GM18498 (cell line): ENCODE data around the gene CLEC2L.

Experiments
- ATAC-seq: cut with Tn5 transposase; IDR thresholded peaks from one replicate; pipeline ENCODE4 v1.9.1; 2021; ENCODE audit warnings: mild to moderate bottlenecking, moderate library complexity; ENCODE audit not compliant: unreplicated experiment

CLEC2L gene

DNA sequence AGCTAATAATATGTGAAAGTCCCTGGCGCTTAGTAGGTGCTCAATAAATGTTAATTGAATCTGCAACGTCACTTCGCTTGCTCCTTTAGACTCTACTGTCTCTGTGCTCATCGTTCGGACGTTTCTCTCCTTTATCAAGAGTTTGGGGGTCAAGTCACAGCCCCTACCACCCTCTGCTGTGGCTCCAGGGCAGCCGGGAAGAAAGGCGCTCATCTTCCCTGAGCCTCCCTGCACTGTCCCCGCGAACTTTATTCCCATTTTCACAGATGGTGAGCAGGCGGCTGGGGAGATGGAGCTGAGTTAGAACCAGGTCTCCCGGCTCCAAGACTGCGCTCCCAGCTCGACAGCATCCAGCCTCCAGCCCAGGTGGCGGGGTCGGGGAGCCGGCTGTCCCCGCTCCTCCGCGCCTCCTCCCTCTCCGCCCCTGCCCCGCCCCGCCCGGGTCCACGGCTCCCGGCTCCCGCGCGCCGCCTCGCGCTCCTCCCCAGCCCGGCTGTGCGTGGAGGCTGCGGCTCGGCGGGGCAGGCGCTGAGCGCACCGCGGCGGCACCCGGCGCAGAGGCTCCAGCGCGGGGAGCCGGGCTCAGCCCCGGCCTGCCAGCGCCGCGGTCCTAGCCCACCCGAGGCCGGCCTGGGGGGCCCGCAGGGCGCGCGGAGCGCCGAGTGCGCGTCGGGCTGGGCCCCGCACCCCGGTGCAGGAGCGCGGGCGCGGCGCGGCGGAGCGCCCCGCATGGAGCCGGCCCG, at the start of gene CLEC2L:
TSS of gene CLEC2L (plus strand) at position 487 of the 743 bp plus-strand sequence. CDS start at position 730, 243 bp downstream.
- no peak for ATAC-seq

DNA sequence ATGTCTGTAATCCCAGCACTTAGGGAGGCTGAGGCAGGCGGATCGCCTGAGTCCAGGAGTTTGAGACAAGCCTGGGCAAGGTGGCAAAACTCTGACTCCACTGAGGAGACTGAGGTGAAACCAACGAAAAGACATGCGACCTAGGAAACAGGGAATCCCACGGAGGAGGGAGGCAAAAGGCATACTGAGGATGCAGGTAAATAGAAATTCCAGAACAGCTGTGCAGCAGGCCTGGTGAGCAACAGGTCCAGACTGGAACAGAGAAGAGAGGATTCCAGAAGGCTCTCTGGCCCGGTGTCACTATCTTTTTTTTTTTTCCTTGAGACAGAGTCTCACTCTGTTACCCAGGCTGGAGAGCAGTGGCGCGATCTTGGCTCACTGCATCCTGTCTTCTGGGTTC, 47.3 kb upstream of the CLEC2L start:
- no peak for ATAC-seq

DNA sequence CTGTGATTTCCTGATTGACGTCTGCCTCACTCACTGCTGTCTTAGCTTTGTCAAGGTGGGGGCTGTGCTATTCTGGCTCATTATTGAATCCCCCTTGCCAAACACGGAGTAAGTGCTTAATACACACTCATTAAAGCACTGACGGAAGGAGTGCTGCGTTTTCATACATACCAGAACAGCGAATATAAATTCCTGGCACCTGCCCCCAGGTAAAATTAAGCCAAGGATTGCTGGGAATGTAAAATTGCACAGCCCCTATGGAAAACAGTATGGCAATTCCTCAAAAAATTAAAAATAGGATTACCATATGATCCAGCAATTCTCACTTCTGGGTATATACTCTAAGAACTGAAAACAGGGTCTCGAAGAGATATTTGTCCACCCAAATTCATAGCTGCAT, 46.6 kb upstream of the CLEC2L start:
- no peak for ATAC-seq

- no peak for ATAC-seq
Observed at GRCh38 chr7:139479620-139480019, 43.9 kb upstream of the CLEC2L start.

DNA sequence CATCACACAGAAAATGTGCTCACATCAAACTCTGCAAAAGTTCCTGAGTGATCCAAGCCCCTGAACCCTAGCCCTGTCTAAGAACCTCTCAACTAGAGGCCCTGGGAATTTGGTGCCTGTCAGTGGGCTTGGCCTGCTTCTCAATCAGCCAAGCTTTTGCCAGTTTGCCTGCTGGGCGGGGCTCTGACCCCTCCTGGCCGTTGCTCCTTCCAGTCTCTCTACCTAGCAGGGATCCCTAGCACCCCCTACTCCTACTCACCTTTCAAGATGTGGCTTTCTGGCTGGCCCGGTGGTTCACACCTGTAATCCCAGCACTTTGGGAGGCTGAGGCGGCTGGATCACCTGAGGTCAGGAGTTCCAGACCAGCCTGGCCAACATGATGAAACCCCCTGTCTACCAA, 42.1 kb upstream of the CLEC2L start:
- ATAC-seq: no peak

GRCh38 chr7:139482122-139482521, 41.4 kb upstream of the CLEC2L start:
- ATAC-seq: no peak

- ATAC-seq: peak; percentile 28
Observed at GRCh38 chr7:139482662-139483466, 40.6 kb upstream of the CLEC2L start.

GRCh38 chr7:139487366-139488080, 36.0 kb upstream of the CLEC2L start:
- no peak for ATAC-seq

DNA sequence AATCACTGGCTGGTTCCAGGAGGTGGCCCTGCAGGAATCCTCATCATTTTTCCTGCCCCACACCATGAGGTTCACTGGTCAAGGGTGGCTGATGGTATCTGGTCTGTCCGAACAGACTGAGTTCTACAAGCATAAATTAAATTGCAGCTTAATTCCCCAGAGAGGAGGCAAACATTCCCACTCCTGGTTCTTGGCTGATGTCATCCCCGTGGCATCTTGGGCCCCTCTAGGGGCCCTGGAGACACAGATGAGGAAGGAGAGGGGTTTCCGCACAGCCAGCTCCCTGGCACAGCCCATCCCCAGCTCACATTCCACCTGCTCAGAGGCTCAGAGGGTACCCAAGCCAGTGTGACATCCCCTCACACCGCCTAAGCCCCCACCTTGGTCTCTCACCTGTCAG, 34.7 kb upstream of the CLEC2L start:
- ATAC-seq: no peak

GRCh38 chr7:139490130-139490529, 33.4 kb upstream of the CLEC2L start:
- ATAC-seq: no peak

- no peak for ATAC-seq
Observed at GRCh38 chr7:139492293-139492692, 31.2 kb upstream of the CLEC2L start.

GRCh38 chr7:139494835-139495579, 28.5 kb upstream of the CLEC2L start:
- peak; percentile 70 for ATAC-seq

DNA sequence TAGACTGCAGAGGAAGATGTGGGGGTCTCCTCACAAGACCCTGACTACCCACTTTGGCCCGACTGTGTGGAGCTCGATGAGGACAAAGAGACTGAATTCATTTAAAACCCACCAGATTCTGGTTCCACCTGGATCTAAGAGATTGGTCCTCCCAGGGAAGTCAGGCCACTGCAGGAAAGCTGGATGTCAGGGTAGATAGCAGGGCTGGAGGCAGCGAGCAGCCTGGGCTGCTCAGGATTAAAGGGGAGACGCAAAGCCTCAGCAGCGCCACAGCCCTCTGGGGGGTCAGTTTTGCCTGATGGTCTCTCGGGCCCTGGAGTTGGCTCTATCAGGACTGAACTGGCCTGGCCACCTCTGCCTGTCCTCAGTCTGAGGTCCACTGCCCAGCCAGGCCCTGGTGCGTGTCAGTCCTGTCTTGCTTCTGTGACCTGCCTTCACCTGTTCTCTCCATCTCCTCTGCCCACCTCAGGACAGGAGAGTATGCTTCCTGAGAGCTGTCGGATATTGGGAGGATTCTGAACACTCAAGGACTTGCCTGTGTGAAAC, 27.8 kb upstream of the CLEC2L start:
- no peak for ATAC-seq

GRCh38 chr7:139496528-139496927, 27.0 kb upstream of the CLEC2L start:
- ATAC-seq: no peak

GRCh38 chr7:139500770-139501138, 22.7 kb upstream of the CLEC2L start:
- no peak for ATAC-seq

- ATAC-seq: no peak
Observed at GRCh38 chr7:139502226-139502625, 21.3 kb upstream of the CLEC2L start.

GRCh38 chr7:139505563-139505962, 17.9 kb upstream of the CLEC2L start:
- ATAC-seq: no peak

DNA sequence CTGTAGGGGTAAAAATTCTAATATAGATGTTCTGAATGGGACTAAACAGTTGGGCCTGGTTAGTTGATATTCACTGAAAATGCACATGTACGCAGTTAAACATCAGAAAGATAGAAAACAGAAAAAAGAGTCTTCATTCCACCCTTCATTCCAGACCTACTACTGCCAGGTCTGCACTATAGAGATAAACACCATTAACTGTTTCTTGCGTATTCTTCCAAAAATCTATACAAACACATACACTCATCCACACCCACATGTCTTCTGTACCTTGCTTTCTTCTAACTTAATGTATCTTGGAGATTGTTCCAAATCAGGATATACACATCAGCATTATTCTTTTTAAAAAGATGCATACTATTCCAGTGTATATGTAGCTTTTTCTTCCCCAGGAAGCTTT, 13.9 kb upstream of the CLEC2L start:
- no peak for ATAC-seq

- no peak for ATAC-seq
Observed at GRCh38 chr7:139511315-139511714, 12.2 kb upstream of the CLEC2L start.

GRCh38 chr7:139515266-139515665, 8.2 kb upstream of the CLEC2L start:
- ATAC-seq: no peak

GRCh38 chr7:139521439-139521838, 2.0 kb upstream of the CLEC2L start:
- ATAC-seq: no peak
